Psoas muscle (tissue), 8 donors: ENCODE data around the gene CUTA. TPM values are rescaled to one million over a fixed set of nuclear protein-coding genes. Genes with fewer than 3 reads are reported as not detected.
A peak's percentile ranks its signal among the peaks of the same experiment; 100 is the strongest.

Source experiments
- ATAC-seq, 4 donors: fragments of 200-7000 bp; cut with Tn5 transposase; one replicate each; pipeline ENCODE4 v1.9.1; 2020; ENCODE audit warnings: moderate library complexity in 3 of 4, mild to moderate bottlenecking in 2 of 4
- DNase-seq, 2 donors: peaks; one replicate each; pipeline ENCODE4 v3.0.0-alpha.2; 2020
- H3K27ac ChIP-seq: fragments of 200-600 bp; one replicate; pipeline ENCODE4 v1.8.0; 2022
- H3K27me3 ChIP-seq, 3 donors: fragments of 200-600 bp in 1 of 3; one replicate each; pipeline versions ENCODE4 v1.6.1 to v1.8.0; 2013 to 2022; ENCODE audit warnings: low read length in 2 of 3, mild to moderate bottlenecking in 2 of 3, moderate library complexity in 1 of 3; ENCODE audit not compliant: insufficient read depth in 3 of 3
- H3K36me3 ChIP-seq, 2 donors: fragments of 200-600 bp in 1 of 2; one replicate each; pipeline versions ENCODE4 v1.6.1 to v1.8.0; 2013 to 2022; ENCODE audit warnings: low read depth in 1 of 2, mild to moderate bottlenecking in 1 of 2, moderate library complexity in 1 of 2; ENCODE audit not compliant: insufficient read depth in 1 of 2
- H3K4me1 ChIP-seq: fragments of 200-600 bp; one replicate; pipeline ENCODE4 v1.8.0; 2022
- H3K4me3 ChIP-seq: fragments of 200-600 bp; one replicate; pipeline ENCODE4 v1.8.0; 2022; ENCODE audit warnings: mild to moderate bottlenecking
- H3K9me3 ChIP-seq: fragments of 200-600 bp; one replicate; pipeline ENCODE4 v1.8.0; 2022
- WGBS, 3 donors: extraction: QIAGEN DNeasy Blood & Tissue Kit; methylation state at CpG; one replicate each; pipeline versions ENCODE4 v1.1.6 to v1.1.7; 2013; 5-methylcytosine and 5-hydroxymethylcytosine counted together
- intact Hi-C, 2 donors: fragments of 100-400 bp; cut with DNase I; formaldehyde crosslinking; loops; one replicate each; pipeline versions ENCODE4 v1.11.0 to v1.14.2; 2022
- polyA plus RNA-seq, 3 donors: library from polyadenylated mRNA; stranded (reverse); fragments of 200-250 nt; gene quantifications; one replicate each; pipeline ENCODE4 v1.2.3, GENCODE V29; 2013
- total RNA-seq, 4 donors: library from RNA; stranded (reverse); fragmentation: NEBNext Ultra II Directional in 2 of 4; extraction: Animal tissue kit (Norgen Biotek cat#: 25700) in 2 of 4; gene quantifications; one replicate each; pipeline versions ENCODE4 v1.2.1 to v1.2.4, GENCODE V29; 2021 to 2023
- TF ChIP-seq, protein P1 (sequence below): fragments of 200-600 bp; IDR thresholded peaks from one replicate; pipeline ENCODE4 v1.8.0; 2022; ENCODE audit warnings: antibody characterized with exemption
- donor health status: healthy with polysubstance abuse.
- donor health status: DM: no; HTN: no; CAD: no; lungs with moderate emphysema.
- donor health status: Bipolar disorder and iron deficiency.
- donor health status: healthy.
- donor health status: DM: yes; HTN: yes; CAD: no.
- donor health status: DM: no; HTN: no; CAD: no.
- donor health status: DM: no; HTN: no; CAD: no.
- donor health status: DM: yes; HTN: yes; CAD: no.

Gene CUTA
- total and polyA plus RNA-seq, 7 donors: 75.4 to 126 (median 102) TPM

- Histone ChIP-seq H3K4me1 (peaks cover 18% of the 10 kb centered on the region), H3K27me3 (no peaks in the 10 kb centered on the region), H3K27ac (peak overlapping the region; percentile 85), H3K36me3 (no peaks in the 10 kb centered on the region), H3K4me3 (peak overlapping the region; percentile 73), H3K9me3 (no peaks in the 10 kb centered on the region)
- TF ChIP-seq, protein P1, sequence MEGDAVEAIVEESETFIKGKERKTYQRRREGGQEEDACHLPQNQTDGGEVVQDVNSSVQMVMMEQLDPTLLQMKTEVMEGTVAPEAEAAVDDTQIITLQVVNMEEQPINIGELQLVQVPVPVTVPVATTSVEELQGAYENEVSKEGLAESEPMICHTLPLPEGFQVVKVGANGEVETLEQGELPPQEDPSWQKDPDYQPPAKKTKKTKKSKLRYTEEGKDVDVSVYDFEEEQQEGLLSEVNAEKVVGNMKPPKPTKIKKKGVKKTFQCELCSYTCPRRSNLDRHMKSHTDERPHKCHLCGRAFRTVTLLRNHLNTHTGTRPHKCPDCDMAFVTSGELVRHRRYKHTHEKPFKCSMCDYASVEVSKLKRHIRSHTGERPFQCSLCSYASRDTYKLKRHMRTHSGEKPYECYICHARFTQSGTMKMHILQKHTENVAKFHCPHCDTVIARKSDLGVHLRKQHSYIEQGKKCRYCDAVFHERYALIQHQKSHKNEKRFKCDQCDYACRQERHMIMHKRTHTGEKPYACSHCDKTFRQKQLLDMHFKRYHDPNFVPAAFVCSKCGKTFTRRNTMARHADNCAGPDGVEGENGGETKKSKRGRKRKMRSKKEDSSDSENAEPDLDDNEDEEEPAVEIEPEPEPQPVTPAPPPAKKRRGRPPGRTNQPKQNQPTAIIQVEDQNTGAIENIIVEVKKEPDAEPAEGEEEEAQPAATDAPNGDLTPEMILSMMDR: no peak
- peak in 2 of 4 donors; percentile 2 for ATAC-seq
- intact Hi-C loops: loop anchor here in 1 of 2 donors (5.0 kb wide), 1 partner anchor 33 kb away; the partner anchor contains the start of gene KIFC1
- DNase-seq: no peak
- 14 to 17% (median 14%) methylated on average over 12 of the region's 12 CpGs for WGBS, 3 donors
These were observed 7.2 kb upstream of the CUTA start for GRCh38 chr6:33424855-33425667.

DNA sequence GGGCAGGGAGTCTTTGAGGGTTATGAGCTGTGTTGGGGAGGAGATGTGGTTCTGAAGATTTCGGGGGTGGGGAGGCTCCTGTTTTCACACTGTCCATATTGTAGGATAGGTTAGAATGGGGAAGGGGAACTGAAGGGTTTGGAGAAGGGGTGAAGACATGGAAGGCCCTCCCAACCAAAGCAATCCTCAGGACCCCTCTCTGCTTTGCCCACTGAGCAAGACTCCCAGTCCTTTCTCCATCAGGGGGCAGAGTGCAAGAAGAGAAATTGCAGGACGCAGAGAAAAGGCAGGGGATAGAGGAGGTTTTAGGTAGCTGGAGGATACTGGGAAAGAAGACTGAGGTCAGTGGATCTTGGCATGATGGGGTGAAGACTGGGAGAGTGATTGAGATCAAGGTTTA is 5.9 kb upstream of the CUTA start:
- H3K4me3 ChIP-seq: no peak overlapping the region
- 88 to 98% (median 98%) methylated on average over 2 of the region's 2 CpGs for WGBS, 3 donors
- H3K27ac ChIP-seq: no peak overlapping the region
- H3K4me1 ChIP-seq: peaks cover 19% of the 10 kb centered on the region
- no peaks in the 10 kb centered on the region for H3K27me3 ChIP-seq
- TF ChIP-seq, protein P1: no peak
- H3K36me3 ChIP-seq: no peaks in the 10 kb centered on the region
- ATAC-seq (no peak), DNase-seq (no peak)
- intact Hi-C loops: no loop called here
- no peaks in the 10 kb centered on the region for H3K9me3 ChIP-seq

DNA sequence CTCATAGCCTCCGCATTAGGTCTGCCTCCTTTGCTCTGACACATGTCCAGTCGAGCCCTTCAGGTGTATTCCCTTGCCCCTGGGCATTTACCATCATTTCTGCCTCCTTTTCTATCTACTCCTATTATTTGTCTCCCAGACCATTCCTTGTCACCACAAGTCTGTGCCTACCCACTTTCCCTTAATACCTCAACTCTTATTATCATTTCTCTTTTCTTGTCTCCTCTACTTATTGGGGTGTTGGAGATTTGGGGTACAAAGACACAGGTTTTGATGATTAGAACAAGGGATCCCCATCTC is 3.4 kb upstream of the CUTA start:
- TF ChIP-seq, protein P1: no peak
- peaks cover 0 to 4% of the 10 kb centered on the region in 2 donors for H3K36me3 ChIP-seq
- 86 to 91% (median 88%) methylated on average over 2 of the region's 2 CpGs for WGBS, 3 donors
- H3K27ac ChIP-seq: no peak overlapping the region
- DNase-seq (no peak), ATAC-seq (no peak)
- no peak overlapping the region for H3K4me3 ChIP-seq
- H3K27me3 ChIP-seq: no peaks in the 10 kb centered on the region
- no peaks in the 10 kb centered on the region for H3K9me3 ChIP-seq
- H3K4me1 ChIP-seq: peaks cover 30% of the 10 kb centered on the region
- intact Hi-C loops: no loop called here

DNA sequence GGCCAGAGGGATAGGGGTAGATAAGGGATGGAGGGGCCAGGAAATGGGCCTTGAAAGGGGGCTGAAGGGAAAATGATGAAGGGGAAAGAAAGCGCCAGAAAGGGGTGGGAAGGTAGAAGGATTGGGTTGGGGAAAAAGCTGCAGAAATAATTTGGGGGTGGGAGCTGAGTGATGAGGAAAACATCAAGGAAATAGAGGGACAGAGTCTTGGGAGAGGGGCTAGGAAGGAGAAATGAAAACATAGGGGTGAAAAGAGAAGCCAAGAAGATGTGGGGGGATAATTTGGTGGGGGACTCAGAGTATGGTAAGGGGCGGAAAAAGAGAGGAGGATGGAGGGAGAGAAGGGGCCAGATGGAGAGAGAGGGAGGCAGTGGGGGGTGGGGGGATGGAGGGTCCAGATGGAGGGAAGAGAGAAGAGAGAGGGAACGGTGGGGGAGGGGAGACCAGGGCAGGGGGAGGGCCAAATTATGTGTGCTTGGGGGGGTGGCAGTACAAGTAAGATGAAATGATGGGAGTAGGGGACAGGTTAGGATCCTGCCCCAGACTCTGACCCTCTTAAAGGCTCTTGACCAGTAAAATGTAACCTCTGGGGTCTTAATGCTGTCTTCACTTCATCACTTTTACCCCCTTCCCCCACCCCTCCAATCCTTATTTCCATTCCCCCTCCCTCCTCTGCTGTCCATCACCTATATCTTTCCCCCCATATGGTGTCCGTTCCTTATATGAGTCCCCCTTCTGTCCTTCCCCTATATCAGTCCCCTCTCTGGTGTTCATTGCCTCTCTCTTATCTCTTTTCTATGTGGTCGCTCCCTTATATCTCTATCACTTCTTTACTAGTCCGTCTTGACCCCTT is 2.8 kb upstream of the CUTA start:
- DNase-seq (no peak), ATAC-seq (no peak)
- peaks cover 3 to 10% of the 10 kb centered on the region in 2 donors for H3K36me3 ChIP-seq
- peak overlapping the region; percentile 18 for H3K4me3 ChIP-seq
- H3K4me1 ChIP-seq: peaks cover 31% of the 10 kb centered on the region
- no peak overlapping the region for H3K27ac ChIP-seq
- H3K27me3 ChIP-seq: no peaks in the 10 kb centered on the region
- WGBS, 3 donors: 61 to 65% (median 63%) methylated on average over 6 of the region's 6 CpGs
- H3K9me3 ChIP-seq: no peaks in the 10 kb centered on the region
- intact Hi-C loops: no loop called here
- TF ChIP-seq, protein P1: no peak
